Spleen (tissue), 11 donors: Measurements from ENCODE around the gene ODF4. TPM values are rescaled to one million over a fixed set of nuclear protein-coding genes. Genes with fewer than 3 reads are reported as not detected.

Source experiments
- DNase-seq: peaks from one replicate; pipeline ENCODE4 v3.0.0-alpha.2; 2020
- H3K27ac ChIP-seq, 8 donors: fragments of 200-600 bp; sonication (generic) in 7 of 8; 1 replicate in 4 of 8; 2 replicates in 4 of 8; pipeline versions ENCODE4 v1.5.0 to v1.8.0; 2016 to 2021; ENCODE audit warnings: inconsistent platforms in 4 of 8, mild to moderate bottlenecking in 4 of 8, moderate library complexity in 1 of 8
- H3K27me3 ChIP-seq, 7 donors: fragments of 200-600 bp; sonication (generic) in 6 of 7; replicated peaks in 1 of 7; 1 replicate in 4 of 7; 2 replicates in 3 of 7; pipeline versions ENCODE4 v1.5.0 to v1.8.0; 2016 to 2021; ENCODE audit warnings: inconsistent platforms in 3 of 7, mild to moderate bottlenecking in 1 of 7
- H3K36me3 ChIP-seq, 6 donors: fragments of 200-600 bp; sonication (generic) in 5 of 6; 1 replicate in 4 of 6; 2 replicates in 2 of 6; pipeline versions ENCODE4 v1.5.0 to v1.8.0; 2016 to 2021; ENCODE audit warnings: inconsistent platforms in 2 of 6
- H3K4me1 ChIP-seq, 6 donors: fragments of 200-600 bp; sonication (generic) in 5 of 6; 1 replicate in 3 of 6; 2 replicates in 3 of 6; pipeline versions ENCODE4 v1.5.0 to v1.8.0; 2016 to 2021; ENCODE audit warnings: inconsistent platforms in 3 of 6
- H3K4me3 ChIP-seq, 8 donors: fragments of 200-600 bp; sonication (generic) in 7 of 8; 1 replicate in 4 of 8; 2 replicates in 4 of 8; pipeline versions ENCODE4 v1.5.0 to v1.8.0; 2016 to 2021; ENCODE audit warnings: inconsistent platforms in 4 of 8, mild to moderate bottlenecking in 4 of 8, moderate library complexity in 2 of 8
- H3K9me3 ChIP-seq, 8 donors: fragments of 200-600 bp; sonication (generic) in 7 of 8; 1 replicate in 4 of 8; 2 replicates in 4 of 8; pipeline versions ENCODE4 v1.5.0 to v1.8.0; 2016 to 2021; ENCODE audit warnings: inconsistent platforms in 4 of 8
- CTCF ChIP-seq, 11 experiments: fragments of 200-600 bp in 7 of 11; fragments of 450-650 bp in 4 of 11; sonication (generic) in 4 of 11; IDR thresholded peaks in 8 of 11; conservative IDR thresholded peaks in 3 of 11; 1 replicate in 7 of 11; 2 replicates in 4 of 11; pipeline versions ENCODE4 v1.4.0 to v1.8.0; 2016 to 2021; ENCODE audit warnings: antibody characterized with exemption in 11 of 11, inconsistent platforms in 4 of 11, mild to moderate bottlenecking in 1 of 11
- POLR2A ChIP-seq, 3 donors: fragments of 450-650 bp; IDR thresholded peaks; one replicate each; pipeline ENCODE4 v1.5.1; 2017; ENCODE audit warnings: antibody characterized with exemption in 3 of 3, mild to moderate bottlenecking in 1 of 3
- POLR2AphosphoS5 ChIP-seq, 3 donors: sonication (generic); formaldehyde crosslinking; IDR thresholded peaks; one replicate each; pipeline ENCODE4 v1.5.1; 2017; ENCODE audit warnings: antibody characterized with exemption in 3 of 3
- WGBS, 5 donors: extraction: QIAGEN DNeasy Blood & Tissue Kit in 3 of 5; methylation state at CpG; one replicate each; pipeline versions ENCODE4 v1.1.5 to v1.1.7; 2013 to 2018; 5-methylcytosine and 5-hydroxymethylcytosine counted together
- intact Hi-C: fragments of 100-400 bp; cut with DNase I; formaldehyde crosslinking; loops from one replicate; pipeline ENCODE4 v1.15.0; 2023; ENCODE audit warnings: low total_unique reads
- polyA plus RNA-seq, 3 donors: library from polyadenylated mRNA; stranded (reverse); fragments of 200-250 nt; gene quantifications; one replicate each; pipeline ENCODE4 v1.2.1, GENCODE V29; 2013
- total RNA-seq, 7 donors: library from RNA; depleted of rRNA in 3 of 7; stranded (reverse); fragments of >200 nt in 3 of 7; fragmentation: NEBNext Ultra II Directional in 4 of 7; extraction: Animal tissue kit (Norgen Biotek cat#: 25700) in 4 of 7; gene quantifications; one replicate each; pipeline versions ENCODE4 v1.1.0 to v1.2.1, GENCODE V29; 2016 to 2021
- donor health status: healthy with polysubstance abuse.
- donor health status: DM: no; HTN: no; CAD: no; lungs with moderate emphysema.
- donor health status: DM: no; HTN: no; CAD: no.
- donor health status: Bipolar disorder and iron deficiency.
- donor health status: healthy.
- donor health status: DM: no; HTN: no; CAD: no.
- donor health status: DM: yes; HTN: yes; CAD: no.

The ODF4 gene
- total and polyA plus RNA-seq, 10 donors, result not detected

GRCh38 chr17:8354236-8354635 lies 14.6 kb downstream of the ODF4 start:
- no peak overlapping the region for H3K27ac ChIP-seq
- DNase-seq, result no peak
- no peak for TF ChIP-seq POLR2AphosphoS5 (IDR thresholded peaks at IDR 0.05)
- no peaks in the 10 kb centered on the region for H3K36me3 ChIP-seq
- WGBS, 5 donors, result 63 to 80% (median 72%) methylated on average over 8 of the region's 8 CpGs
- H3K9me3 ChIP-seq, result no peaks in the 10 kb centered on the region
- H3K4me3 ChIP-seq, result no peak overlapping the region
- H3K4me1 ChIP-seq, result no peaks in the 10 kb centered on the region
- intact Hi-C loops, result no loop called here
- peaks cover 0 to 18% (median 0%) of the 10 kb centered on the region in 7 donors for H3K27me3 ChIP-seq

- Histone ChIP-seq H3K9me3 (no peaks in the 10 kb centered on the region), H3K4me1 (peaks cover 0 to 22% (median 11%) of the 10 kb centered on the region in 6 donors), H3K4me3 (no peak overlapping the region), H3K27me3 (no peaks in the 10 kb centered on the region), H3K36me3 (no peaks in the 10 kb centered on the region), H3K27ac (no peak overlapping the region)
- intact Hi-C loops, result no loop called here
- TF ChIP-seq CTCF (IDR thresholded peaks at IDR 0.05 in 8 of 11, conservative IDR thresholded peaks at IDR 0.05 in 3 of 11) (no peak), POLR2AphosphoS5 (IDR thresholded peaks at IDR 0.05) (no peak), POLR2A (IDR thresholded peaks at IDR 0.05) (no peak)
- 92 to 95% (median 93%) methylated on average over 3 of the region's 3 CpGs for WGBS, 5 donors
- no peak for DNase-seq
These were observed 18.3 kb downstream of the ODF4 start for GRCh38 chr17:8357910-8358309.

- DNase-seq, result no peak
- H3K4me3 ChIP-seq, result no peak overlapping the region
- intact Hi-C loops, result no loop called here
- H3K27ac ChIP-seq, result peak overlapping the region in 2 of 8 donors; percentile 11 to 22
- peaks cover 0 to 7% (median 0%) of the 10 kb centered on the region in 6 donors for H3K36me3 ChIP-seq
- H3K9me3 ChIP-seq, result no peaks in the 10 kb centered on the region
- WGBS, 5 donors, result 58 to 71% (median 62%) methylated on average over 5 of the region's 5 CpGs
- TF ChIP-seq POLR2AphosphoS5 (IDR thresholded peaks at IDR 0.05) (no peak), POLR2A (IDR thresholded peaks at IDR 0.05) (no peak), CTCF (IDR thresholded peaks at IDR 0.05 in 8 of 11, conservative IDR thresholded peaks at IDR 0.05 in 3 of 11) (no peak)
- no peaks in the 10 kb centered on the region for H3K27me3 ChIP-seq
- peaks cover 0 to 22% (median 11%) of the 10 kb centered on the region in 6 donors for H3K4me1 ChIP-seq
These were observed 20.1 kb downstream of the ODF4 start for GRCh38 chr17:8359769-8360168.

- H3K27me3 ChIP-seq, result no peaks in the 10 kb centered on the region
- peaks cover 0 to 22% (median 11%) of the 10 kb centered on the region in 6 donors for H3K4me1 ChIP-seq
- H3K4me3 ChIP-seq, result no peak overlapping the region
- peaks cover 0 to 8% (median 0%) of the 10 kb centered on the region in 6 donors for H3K36me3 ChIP-seq
- H3K27ac ChIP-seq, result peak overlapping the region in 1 of 8 donors; percentile 22
- intact Hi-C loops, result no loop called here
- DNase-seq, result no peak
- 27 to 31% (median 30%) methylated on average over 3 of the region's 3 CpGs for WGBS, 5 donors
- H3K9me3 ChIP-seq, result no peaks in the 10 kb centered on the region
- TF ChIP-seq CTCF (IDR thresholded peaks at IDR 0.05 in 8 of 11, conservative IDR thresholded peaks at IDR 0.05 in 3 of 11), result no peak
- no peak for TF ChIP-seq POLR2AphosphoS5 (IDR thresholded peaks at IDR 0.05)
- TF ChIP-seq POLR2A (IDR thresholded peaks at IDR 0.05), result no peak
These were observed 20.6 kb downstream of the ODF4 start for GRCh38 chr17:8360260-8360659.

GRCh38 chr17:8360751-8361150 lies 21.1 kb downstream of the ODF4 start:
- H3K4me3 ChIP-seq, result no peak overlapping the region
- DNase-seq, result no peak
- TF ChIP-seq POLR2AphosphoS5 (IDR thresholded peaks at IDR 0.05) (no peak), POLR2A (IDR thresholded peaks at IDR 0.05) (no peak), CTCF (IDR thresholded peaks at IDR 0.05 in 8 of 11, conservative IDR thresholded peaks at IDR 0.05 in 3 of 11) (no peak)
- intact Hi-C loops, result no loop called here
- WGBS, 5 donors, result 47 to 56% (median 51%) methylated on average over 3 of the region's 3 CpGs
- H3K4me1 ChIP-seq, result peaks cover 0 to 26% (median 13%) of the 10 kb centered on the region in 6 donors
- H3K9me3 ChIP-seq, result no peaks in the 10 kb centered on the region
- no peaks in the 10 kb centered on the region for H3K27me3 ChIP-seq
- no peak overlapping the region for H3K27ac ChIP-seq
- H3K36me3 ChIP-seq, result peaks cover 0 to 8% (median 0%) of the 10 kb centered on the region in 6 donors
